TTC549 (cell line): Measurements from ENCODE around the gene PTPRK.

Source experiments
- FAIRE-seq: peaks from 2 replicates; lab custom pipeline; 2012; peaks lifted over from hg19 to GRCh38; lab: Jason Lieb, UNC

The PTPRK gene

GRCh38 chr6:128242765-128243403 is 277.5 kb downstream of the PTPRK start:
- no peak for FAIRE-seq

DNA sequence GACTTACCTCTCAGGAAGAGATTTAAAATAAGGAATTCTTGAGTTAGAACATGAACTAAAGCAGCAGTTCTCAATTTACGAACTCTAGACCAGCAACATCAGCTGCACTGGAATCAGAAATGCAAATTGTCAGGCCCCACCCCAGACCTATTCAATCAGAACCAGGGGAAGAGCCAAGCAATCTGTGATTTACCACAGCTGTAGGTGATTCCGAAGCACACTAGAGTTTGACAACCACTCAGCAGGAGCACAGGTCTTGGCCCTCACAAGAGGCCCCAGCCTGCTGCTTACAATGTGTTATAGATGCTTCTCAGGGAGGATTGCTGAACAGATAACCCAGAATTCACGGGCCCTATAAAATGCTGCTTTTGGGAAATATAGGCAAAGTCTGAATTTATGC is 279.2 kb downstream of the PTPRK start:
- FAIRE-seq, result no peak

GRCh38 chr6:128240024-128240428 is 280.4 kb downstream of the PTPRK start:
- no peak for FAIRE-seq

DNA sequence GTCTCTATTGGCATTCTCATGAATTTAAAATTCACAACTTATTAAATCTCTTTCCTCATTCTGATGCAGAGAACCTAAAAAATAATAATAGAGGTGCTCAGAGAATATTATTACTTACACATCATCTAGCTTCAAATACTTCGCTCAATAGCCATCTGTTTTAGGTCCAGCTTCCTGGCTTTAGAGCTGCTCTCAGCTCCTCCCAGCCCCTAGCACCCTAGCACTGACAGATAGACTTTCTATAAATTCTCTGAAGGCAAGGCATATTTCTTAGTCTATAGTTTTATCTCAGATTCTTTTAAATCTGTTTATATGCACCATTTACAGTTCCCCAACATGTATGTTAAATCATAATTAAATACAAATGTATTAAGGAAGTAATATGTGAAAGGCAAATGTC is 281.3 kb downstream of the PTPRK start:
- no peak for FAIRE-seq

DNA sequence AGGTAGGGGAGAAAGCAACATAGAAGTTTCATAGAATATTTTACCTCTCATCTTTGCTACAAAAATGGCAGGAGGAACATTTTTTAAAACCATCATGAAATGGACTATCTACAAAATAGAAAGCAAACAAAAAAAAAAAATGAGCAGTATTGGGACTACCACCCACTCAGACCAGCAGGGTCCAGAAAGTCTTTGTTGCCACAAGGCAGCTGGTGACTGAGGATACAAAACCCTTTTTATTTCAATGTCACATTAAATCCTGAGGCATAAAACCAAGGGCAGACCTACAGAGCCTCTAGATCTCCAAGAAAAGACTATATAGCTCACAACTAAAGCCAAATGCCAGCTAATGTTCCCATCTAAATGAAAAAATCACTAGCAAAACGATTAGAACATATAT is 282.2 kb downstream of the PTPRK start:
- no peak for FAIRE-seq

GRCh38 chr6:128235556-128235955 is 284.8 kb downstream of the PTPRK start:
- FAIRE-seq, result no peak

DNA sequence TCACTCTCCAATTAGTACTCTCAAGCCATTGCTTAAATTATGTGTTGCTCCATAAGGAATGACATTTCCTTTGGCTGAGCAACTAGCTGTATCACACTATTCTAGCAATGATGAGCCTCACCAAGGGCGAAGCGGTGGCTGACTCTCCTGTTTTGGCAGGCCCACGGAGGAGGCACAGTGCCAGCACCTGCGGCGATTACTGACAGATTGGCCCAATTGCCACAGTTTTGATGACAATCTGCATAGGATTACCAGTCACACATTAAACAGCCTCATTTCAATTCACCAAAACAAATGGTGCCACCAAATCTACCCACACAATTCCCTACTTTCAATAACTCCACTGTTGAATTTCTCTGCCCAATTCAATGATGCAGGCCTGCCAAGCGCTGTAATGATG is 286.9 kb downstream of the PTPRK start:
- no peak for FAIRE-seq

DNA sequence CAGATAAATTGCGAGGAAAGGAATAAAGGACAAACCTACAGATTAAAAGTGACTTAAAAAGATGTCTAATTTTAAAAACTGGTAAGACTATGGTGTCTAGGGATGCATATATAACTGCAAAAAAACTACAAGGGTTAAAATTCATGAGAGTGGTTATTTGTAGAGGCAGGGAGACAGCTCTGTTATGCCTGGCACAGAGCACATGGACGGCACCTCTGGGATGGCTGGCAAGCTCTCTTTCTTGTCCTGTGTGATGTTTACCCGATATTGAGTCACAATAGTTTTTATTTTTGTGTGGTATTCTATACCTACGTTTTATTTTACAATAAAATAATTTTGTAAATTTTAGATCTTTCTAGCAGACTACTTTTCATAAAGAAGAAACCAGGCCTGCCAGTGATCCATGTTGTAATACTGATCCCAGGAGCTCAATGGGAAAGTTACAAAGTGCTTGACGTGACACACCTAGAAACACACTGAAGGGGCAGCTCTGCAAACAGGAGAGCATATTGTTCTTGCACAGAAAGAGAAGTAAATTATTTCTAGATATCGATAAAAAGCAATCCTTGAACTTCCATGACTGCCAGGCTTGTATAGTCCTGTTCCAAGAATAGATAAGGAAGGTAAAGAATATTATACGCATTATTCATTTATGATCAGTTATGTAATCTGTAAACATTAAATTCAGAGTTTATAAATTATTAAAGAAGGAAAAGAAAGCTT is 290.0 kb downstream of the PTPRK start:
- FAIRE-seq, result no peak

GRCh38 chr6:128225612-128226011 is 294.8 kb downstream of the PTPRK start:
- no peak for FAIRE-seq

- FAIRE-seq, result no peak
These were observed 303.5 kb downstream of the PTPRK start for GRCh38 chr6:128216917-128217316.

DNA sequence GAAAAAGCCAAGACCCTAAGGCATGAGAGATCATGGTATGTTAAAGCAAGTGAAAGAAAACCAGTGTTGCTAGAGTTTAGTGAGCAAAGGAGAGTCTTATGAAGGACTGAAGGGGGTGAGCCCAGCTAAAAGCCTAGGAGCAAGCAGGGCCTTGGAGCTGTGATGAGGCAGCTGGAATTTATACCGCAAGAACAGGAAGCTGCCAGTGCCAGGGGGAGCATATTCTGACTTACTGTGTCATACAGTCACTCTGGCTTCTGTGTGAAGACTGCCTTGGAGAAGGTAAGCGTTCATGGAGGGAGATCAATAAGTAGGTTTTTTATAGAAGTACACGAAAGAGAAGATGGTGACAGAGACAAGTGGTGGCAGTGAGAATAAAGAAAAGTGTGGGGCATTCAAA is 310.6 kb downstream of the PTPRK start:
- FAIRE-seq, result no peak

- FAIRE-seq, result no peak
These were observed 311.4 kb downstream of the PTPRK start for GRCh38 chr6:128208851-128209580.

DNA sequence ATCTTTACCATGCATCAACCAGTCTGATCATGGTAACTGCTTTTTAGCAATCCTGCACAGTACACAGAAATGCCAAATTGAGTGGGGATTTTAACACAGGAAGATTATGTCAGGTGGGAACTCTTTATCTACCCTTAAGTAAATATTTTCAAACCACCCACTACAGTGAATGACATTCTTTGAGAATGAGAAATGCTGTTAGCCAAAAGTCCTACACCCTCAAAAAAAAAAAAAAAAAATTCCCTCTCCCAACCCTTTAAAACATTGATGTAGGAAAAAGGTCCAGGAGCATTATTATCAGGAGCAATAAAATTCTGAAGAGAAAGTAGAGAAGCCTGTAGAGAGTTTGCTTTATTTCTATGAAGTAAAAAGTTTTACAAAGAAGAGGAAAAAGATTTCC is 312.3 kb downstream of the PTPRK start:
- no peak for FAIRE-seq

GRCh38 chr6:128206610-128207426 is 313.6 kb downstream of the PTPRK start:
- FAIRE-seq, result no peak

GRCh38 chr6:128204616-128205015 is 315.8 kb downstream of the PTPRK start:
- no peak for FAIRE-seq

GRCh38 chr6:128202169-128202765 is 318.1 kb downstream of the PTPRK start:
- no peak for FAIRE-seq

GRCh38 chr6:128200789-128201188 is 319.6 kb downstream of the PTPRK start:
- FAIRE-seq, result no peak

DNA sequence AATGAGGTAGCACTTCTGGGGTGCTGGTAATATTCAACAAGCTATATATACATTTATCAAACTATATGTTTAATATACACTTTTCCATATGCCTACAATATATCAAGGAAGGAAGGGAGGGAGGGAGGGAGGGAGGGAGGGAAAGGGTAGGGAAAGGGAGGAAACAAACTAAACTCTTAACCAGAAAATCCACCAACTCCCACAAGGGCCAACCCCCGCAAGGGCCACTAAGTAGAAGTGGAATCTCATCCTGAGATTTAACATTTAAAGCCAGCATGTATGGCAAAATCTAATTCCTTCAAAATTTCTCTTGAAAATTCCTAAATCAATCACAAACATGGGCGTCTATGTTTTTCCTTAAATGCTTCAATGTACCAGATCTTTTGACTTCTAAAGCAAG is 320.9 kb downstream of the PTPRK start:
- FAIRE-seq, result no peak

DNA sequence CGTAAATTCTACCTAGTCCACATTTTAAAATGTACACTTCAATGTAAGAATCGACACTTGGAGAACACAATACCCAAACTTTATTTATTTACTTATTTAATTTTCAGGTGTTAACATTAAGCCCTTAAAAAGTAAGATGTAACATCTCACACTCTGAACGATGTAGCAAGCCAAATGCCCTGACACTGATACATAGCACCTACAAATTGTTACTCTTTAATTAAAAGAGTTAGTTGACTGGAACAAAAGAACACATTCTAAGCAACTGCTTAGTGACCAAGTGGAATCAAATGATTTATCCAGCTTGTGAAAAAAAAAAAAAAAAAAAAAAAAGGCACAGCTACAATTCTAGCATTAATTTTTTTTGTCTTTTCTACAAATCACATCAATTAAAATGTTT is 327.4 kb downstream of the PTPRK start:
- FAIRE-seq, result no peak

DNA sequence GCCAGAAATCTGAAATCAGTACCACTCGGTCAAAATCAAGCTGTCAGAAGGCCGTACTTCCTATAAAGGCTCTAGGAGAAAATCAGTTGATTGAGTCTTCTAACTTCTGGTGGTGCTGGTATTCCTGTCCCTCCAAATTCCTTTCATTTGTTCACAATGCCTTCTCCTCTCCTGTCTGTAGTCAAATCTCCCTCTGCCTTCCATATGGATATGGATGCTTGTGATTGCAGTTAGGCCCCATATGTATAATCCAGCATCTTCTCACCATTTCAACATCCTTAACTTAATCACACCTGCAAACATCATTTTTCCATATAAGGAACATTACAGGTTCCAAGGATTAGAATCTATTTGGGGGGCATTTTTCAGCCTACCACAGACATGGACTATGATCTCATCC is 331.7 kb downstream of the PTPRK start:
- no peak for FAIRE-seq

GRCh38 chr6:128186729-128187128 is 333.7 kb downstream of the PTPRK start:
- FAIRE-seq, result no peak

- FAIRE-seq, result no peak
These were observed 340.4 kb downstream of the PTPRK start for GRCh38 chr6:128179876-128180438.
